T-helper 22 cell (primary cell): Measurements from ENCODE around the gene B4GALT2.

Source experiments
- DNase-seq: peaks from one replicate; pipeline ENCODE4 v3.0.0-alpha.2; 2020; ENCODE audit warnings: low read depth

Gene B4GALT2, protein sequence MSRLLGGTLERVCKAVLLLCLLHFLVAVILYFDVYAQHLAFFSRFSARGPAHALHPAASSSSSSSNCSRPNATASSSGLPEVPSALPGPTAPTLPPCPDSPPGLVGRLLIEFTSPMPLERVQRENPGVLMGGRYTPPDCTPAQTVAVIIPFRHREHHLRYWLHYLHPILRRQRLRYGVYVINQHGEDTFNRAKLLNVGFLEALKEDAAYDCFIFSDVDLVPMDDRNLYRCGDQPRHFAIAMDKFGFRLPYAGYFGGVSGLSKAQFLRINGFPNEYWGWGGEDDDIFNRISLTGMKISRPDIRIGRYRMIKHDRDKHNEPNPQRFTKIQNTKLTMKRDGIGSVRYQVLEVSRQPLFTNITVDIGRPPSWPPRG

DNA sequence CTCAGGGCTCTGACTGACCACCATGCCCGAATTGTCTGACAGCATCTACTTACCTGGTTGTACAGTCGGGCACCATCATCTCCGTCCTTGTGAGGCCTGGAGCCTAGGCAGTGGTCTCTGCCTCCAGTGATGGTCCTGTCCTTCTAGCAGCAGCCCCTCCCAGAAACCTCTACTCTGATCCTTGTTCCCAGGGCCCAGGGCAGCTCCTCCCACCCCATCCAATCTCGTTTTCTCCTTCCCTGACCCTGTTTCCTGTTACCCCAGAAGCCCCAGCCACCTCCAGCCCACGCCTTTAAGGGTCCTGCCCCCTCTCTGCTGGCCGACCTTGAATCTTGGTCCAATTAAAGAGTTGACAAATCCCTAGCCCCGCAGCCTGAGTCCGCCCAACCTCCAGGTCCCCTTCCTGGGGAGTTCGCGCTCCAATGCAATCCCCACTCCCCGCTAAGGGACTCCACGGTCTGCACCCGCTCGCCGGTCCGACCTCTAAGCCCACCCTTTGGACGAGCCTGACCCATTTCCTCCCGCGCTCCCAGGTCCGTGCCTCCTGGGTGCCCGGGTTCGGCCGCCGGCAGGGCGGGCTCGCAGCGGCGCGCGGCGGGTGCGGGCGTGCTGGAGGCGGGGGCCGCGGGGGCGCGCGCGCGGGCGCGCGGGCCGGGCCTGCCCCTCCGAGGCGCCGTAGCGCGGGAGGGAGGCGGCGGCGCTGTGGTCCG lies at the start of gene B4GALT2:
Gene B4GALT2 (plus strand): TSS at position 660 of the 710 bp plus-strand sequence. CDS start 1,951 bp downstream, outside the sequence.
- DNase-seq, result no peak

DNA sequence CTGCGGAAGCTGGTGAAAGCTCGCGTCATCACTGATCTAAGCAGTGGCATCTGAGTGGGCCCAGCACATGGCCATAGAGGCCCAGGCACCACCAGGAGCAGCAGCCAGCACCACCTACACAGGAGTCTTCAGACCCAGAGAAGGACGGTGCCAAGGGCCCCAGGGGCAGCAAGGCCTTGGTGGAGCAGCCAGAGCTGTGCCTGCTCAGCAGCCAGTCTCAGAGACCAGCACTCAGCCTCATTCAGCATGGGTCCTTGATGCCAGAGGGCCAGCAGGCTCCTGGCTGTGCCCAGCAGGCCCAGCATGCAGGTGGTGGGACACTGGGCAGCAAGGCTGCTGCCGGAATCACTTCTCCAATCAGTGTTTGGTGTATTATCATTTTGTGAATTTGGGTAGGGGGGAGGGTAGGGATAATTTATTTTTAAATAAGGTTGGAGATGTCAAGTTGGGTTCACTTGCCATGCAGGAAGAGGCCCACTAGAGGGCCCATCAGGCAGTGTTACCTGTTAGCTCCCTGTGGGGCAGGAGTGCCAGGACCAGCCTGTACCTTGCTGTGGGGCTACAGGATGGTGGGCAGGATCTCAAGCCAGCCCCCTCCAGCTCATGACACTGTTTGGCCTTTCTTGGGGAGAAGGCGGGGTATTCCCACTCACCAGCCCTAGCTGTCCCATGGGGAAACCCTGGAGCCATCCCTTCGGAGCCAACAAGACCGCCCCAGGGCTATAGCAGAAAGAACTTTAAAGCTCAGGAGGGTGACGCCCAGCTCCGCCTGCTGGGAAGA lies 48.7 kb upstream of the B4GALT2 start:
- no peak for DNase-seq

DNA sequence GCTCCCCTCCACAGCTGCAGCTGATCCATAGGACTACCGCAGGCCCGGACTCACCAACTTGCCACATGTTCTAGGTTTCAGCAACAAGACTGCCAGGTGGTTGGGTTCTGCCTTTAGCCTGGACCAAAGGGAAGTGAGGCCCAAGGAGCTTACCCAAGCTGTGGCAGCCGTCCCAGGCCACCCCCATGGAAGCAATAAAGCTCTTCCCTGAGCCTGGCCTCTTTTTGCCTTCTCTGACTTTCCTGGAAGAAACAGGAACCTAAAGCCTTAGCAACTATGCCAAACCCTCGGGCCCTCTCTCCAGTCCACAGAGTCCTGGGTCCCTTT lies 48.1 kb upstream of the B4GALT2 start:
- no peak for DNase-seq

DNA sequence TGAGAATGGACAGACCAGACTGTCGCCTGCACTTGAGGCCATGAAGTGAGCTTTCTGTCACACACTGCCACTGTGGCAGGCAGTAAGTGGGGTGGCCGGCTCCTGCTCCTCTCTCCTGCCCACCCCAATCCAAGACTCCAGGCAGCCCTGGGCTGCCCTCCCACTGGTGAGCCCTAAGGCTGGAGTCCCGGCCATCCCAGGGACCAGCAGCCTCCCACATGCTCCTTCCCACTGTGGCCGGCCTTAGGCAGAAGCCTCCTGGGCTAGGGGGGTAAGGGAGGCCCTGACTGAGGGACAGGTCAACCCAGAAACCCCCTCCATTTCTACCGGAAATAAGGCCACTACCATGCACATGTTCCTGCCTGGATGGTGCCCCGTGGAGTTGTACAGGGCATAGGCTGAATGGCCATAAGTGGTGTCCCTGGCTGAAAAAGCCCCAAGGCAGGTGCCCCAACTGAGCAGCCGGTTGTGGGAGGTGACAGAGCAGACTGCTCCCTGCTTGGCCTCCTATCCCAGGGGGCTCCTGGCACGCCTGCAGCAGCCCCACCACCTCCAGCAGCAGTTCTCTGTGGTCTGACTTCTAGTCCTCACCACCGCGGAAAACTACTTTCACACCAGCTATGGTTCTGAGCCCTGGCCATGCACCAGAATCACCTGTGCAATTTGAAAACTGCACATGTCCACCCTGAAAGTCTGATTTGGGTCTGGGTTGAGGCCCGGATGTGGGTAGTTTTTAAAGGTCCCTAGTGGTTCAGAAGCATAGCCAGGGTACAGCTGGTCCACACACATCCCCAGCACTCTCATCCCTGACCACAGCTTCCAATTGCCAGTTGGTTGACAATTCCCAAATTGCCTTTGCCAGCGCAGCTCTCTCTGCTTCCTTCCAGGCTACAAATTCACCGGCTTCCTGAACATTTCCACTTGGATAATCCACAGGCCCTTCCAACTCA lies 47.0 kb upstream of the B4GALT2 start:
- DNase-seq, result no peak

DNA sequence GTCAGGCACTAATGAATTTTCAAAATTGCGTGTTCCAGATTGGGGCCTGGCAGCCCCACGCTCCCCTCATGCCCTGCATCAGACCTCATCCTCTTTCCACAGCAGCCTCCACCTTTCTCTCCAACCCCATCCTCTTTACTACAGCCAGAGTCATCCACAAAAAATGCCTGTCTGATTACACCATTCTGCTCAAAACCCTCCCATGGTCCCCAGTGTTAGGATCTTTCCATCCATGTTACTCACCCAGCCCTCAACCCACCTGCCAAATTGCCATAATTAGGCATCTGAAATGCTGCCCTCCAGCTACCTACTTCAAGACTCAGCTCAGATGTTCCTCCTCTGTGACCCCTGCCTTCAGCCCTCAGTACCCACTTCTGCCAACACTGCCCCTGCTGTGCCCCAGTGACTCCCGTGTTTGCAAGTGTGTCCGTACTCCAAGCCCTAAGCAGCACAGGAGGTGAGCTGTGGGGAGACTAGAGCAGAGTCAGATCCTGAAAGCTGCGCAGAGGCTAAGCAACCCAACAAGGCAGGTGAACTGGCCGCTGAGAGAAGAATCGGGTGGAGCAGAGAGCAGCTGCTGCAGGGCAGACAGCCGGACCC lies 46.1 kb upstream of the B4GALT2 start:
- DNase-seq, result no peak

DNA sequence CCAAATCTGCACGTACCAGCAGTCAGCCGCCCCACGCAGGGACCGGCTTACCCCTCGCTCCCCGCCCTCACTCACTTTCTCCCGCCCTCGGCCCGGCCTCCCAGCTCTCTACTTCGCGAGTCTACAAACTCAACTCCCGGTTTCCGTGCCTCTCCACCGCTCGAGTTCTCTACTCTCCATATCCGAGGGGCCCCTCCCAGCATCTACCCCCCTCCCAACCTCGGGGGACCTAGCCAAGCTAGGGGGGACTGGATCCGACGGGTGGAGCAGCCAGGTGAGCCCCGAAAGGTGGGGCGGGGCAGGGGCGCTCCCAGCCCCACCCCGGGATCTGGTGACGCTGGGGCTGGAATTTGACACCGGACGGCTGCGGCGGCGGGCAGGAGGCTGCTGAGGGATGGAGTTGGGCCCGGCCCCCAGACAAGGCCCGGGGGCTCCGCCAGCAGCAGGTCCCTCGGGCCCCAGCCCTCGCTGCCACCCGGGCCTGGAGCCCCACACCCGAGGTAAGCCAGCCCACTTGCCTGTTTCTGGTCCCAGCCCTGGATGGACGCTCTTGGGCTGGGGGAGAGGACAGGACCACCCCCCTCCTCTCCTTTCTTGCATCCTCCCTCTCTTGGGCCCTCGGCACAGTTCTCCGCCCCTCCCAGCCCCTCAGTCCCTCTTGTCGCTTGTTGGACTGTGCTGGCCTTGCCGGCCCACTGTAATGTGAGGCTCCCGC lies 45.5 kb upstream of the B4GALT2 start, which contains the start of gene ARTN:
Gene ARTN (plus strand): TSS at position 416 of the 715 bp plus-strand sequence. CDS start 1,856 bp downstream, outside the sequence.
- no peak for DNase-seq

DNA sequence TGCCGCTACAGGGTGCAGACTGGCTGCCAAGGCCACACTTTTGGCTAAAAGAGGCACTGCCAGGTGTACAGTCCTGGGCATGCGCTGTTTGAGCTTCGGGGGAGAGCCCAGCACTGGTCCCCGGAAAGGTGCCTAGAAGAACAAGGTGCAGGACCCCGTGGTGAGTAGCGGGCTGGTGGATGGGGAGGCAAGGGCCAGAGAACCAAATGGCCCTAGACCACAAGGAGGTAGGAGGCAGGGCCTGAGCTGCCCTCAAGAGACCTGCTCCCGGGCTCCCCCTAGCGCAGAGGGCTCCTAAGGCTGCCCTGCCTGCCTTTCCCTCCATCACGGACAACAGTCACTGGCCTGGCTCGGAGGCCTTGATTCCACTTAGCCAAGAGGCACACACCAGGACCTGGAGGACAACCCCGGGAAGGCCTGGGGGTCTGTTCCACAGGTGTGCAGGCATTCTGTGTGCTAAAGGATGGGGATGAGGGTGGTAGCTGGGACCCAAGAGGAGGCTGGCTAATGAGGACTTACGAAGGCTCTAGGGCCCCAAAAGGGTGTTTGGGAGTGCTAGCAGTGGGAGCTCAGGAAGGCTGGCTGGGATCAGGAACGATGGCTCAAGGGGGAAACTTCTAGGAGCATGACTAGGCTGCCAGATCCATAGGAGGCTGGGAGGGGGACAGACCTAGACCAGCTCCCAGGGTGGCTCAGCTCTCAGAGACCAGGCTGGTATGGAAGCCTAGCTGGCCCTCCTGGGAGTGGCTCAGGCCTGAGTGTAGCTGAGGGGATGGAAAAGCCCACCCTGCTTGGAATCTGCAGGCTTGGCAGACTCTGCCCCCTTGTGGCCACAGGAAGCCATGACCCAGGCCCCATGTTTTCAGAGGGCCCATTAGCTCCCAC lies 44.7 kb upstream of the B4GALT2 start:
- DNase-seq, result no peak

DNA sequence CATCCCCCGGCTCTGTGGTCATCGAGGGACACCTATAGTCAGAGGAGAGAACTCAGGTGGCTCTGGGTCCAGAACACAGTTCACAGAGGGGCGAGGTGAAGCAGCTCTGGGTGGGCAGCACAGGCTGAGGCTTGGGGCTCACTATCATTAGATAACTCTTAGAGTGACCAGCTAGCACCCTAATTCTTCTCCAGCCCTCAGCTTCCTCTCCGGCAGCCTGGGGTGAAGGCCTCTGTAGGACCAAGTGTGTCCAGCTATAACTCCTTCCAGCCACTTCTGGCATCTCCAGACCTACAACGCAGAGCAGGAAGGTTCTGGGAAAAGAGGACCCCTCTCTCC lies 44.1 kb upstream of the B4GALT2 start:
- DNase-seq, result no peak

DNA sequence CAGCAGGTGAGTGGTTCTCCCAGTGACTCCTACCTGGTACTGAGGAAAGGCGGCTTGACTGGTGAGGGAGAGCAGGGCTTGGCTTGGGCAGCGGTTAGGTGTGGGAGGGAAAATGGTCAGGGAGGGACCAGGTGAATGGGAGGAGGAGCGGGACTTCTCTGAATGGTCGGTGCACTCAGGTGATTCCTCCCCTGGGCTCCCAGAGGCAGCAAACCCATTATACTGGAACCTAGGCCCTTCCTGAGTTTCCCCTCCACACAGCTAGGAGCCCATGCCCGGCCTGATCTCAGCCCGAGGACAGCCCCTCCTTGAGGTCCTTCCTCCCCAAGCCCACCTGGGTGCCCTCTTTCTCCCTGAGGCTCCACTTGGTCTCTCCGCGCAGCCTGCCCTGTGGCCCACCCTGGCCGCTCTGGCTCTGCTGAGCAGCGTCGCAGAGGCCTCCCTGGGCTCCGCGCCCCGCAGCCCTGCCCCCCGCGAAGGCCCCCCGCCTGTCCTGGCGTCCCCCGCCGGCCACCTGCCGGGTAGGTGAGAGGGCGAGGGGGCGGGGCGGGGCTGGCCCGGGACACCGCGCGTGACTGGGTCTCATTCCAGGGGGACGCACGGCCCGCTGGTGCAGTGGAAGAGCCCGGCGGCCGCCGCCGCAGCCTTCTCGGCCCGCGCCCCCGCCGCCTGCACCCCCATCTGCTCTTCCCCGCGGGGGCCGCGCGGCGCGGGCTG lies 43.1 kb upstream of the B4GALT2 start:
- no peak for DNase-seq

DNA sequence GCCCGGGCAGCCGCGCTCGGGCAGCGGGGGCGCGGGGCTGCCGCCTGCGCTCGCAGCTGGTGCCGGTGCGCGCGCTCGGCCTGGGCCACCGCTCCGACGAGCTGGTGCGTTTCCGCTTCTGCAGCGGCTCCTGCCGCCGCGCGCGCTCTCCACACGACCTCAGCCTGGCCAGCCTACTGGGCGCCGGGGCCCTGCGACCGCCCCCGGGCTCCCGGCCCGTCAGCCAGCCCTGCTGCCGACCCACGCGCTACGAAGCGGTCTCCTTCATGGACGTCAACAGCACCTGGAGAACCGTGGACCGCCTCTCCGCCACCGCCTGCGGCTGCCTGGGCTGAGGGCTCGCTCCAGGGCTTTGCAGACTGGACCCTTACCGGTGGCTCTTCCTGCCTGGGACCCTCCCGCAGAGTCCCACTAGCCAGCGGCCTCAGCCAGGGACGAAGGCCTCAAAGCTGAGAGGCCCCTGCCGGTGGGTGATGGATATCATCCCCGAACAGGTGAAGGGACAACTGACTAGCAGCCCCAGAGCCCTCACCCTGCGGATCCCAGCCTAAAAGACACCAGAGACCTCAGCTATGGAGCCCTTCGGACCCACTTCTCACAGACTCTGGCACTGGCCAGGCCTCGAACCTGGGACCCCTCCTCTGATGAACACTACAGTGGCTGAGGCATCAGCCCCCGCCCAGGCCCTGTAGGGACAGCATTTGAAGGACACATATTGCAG lies 42.4 kb upstream of the B4GALT2 start:
- no peak for DNase-seq

DNA sequence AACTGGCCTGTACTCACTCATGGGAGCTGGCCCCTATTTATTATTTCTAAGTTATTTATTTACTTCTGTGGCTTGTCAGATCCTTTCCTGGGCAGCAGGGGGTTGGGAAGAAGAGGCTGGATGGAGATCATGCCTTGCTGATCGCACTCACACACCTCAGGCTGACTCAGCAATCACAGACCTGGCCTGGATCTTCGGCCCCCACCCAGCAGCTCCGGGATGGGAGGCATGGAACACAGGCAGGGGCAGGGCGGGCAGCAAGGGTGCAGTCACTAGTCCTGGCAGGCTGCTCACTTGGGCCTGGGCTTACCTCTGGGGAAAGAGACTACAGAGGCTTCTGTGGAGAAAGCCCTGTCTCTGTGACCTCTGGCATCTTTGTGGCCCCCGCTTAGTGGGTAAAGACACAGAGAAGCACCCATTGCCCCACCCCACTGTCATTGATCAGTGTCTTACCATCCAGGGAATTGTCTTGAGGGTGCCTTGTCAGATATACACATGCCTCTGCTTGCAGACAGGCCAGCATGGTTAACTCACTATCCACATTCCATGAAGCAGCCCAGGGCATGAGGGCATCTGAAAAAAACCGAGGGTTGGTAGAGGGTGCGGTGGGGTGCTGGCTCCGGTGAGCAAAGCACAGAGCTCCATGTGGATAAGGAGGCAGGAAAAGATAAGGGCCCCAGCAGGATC lies 41.7 kb upstream of the B4GALT2 start:
- DNase-seq, result no peak

DNA sequence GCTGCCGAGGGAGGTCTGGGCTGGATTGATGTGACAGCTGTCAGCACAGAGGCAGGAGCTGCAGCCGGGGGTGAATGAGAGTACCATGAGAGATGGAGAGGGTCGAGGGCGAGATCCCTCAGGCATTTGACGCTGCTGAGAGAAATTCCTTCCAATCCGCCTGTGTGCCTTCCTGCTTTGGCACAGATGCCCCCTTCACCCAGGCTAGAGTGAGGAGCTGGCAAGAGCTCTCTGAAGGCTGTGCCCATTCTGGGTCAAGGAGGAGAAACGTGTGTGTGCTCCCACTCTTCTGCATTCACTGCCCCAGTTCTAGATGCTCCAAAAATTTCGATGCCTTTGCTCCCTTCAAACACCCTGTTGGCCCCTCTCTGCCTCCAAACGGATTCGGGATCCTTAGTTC lies 40.6 kb upstream of the B4GALT2 start:
- DNase-seq, result no peak

DNA sequence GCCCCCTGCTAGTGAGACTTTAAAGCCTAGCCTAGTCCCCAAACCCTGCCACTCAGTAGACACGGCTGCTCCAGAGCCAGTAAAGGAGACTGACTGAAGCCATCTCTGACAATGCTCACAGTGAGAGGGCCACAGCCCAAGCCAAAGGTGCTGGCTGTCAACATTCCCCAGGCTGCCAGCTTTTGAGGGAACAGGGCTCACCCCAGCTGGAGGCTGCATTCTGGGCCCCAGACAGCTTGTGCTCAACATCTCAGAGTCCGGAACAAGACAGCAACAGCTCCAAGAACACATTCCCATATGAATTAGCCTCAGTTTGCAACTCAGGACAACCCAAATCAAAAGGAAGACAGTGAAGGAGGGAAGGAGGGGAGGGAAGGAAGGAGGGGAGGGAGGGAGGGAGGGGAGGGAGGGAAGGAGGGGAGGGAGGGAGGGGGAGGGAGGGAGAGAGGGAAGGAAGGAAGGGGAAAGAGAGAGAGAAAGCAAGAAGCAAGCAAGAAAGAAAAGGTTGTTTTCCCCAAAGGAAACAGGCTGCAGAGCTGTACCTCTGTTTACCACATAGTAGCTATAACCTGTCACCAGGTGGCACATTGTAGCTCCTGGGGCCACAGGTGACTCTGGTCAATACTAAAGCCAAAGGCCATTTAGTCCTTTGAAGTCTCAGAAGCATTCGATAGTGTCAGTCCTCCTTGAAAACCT lies 40.0 kb upstream of the B4GALT2 start:
- DNase-seq, result no peak

DNA sequence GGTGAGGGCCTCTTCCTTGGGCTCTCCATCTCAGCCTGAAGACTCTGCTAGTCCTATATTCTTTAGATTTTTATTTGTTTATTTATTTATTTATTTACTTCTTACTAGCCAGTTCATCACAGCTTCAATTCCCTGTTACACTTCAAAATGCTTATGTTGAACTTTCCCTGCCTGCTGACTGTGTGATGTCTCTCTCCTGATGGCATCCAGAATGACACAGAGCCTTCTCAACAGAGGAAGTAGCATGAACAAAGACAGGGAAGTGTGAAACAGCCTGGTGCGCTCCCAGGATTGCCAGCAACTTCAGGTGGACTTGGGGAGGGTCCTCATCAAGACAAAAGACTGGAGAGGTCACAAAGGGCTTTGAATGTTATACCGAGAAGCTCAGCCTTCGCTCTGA lies 36.6 kb upstream of the B4GALT2 start:
- DNase-seq, result no peak

DNA sequence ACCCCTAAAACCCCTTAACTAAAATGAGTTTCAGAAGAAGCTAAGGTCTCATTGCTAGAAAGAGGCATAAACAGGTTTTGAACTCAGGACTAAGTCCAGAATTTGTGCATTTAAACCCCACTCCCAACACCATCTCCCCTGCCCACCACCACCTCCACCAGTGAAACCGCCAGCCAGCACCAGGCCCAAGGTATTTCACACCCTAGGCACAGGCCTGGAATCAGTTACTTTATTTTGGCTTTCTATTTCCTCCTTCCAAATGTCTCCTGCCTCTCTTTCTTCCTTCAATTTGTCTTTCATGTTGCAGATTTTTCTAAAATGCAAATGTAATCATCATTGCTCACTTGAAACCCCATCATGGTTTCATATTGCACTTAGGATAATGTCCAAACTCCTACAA lies 34.1 kb upstream of the B4GALT2 start:
- DNase-seq, result no peak

DNA sequence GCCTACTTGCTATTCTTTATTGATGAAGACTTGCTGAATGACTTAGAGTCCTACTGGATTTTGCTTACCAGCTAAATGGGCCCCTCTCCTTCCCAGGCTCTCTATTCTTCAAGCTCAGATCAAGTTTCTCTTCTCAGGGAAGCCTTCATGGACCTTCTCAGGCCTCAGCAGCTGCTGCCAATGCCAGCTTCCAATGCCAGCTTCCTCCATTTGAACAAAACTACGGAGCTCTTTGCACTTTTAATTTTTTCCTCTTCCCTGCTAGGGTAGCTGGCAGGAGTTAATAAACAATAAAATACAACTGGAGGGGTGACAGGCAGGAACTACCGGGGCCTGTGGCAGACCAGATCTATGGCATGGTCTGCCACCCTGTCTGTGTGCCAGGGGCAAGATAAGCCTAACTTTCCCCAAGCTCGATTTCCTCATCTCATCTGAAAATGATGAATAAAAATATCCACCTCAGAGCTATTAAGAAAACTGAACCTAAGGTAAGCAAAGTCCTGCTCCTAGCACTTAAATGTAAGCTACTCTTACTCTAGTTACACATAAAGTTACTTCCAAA lies 33.3 kb upstream of the B4GALT2 start:
- DNase-seq, result no peak
